ENCODE data around the gene GAB2.
"Not testable (repeated sequence)": the region's sequence is repeated elsewhere in the genome, so short reads cannot be mapped to it uniquely, and the experiment has no call there.

Gene GAB2

DNA sequence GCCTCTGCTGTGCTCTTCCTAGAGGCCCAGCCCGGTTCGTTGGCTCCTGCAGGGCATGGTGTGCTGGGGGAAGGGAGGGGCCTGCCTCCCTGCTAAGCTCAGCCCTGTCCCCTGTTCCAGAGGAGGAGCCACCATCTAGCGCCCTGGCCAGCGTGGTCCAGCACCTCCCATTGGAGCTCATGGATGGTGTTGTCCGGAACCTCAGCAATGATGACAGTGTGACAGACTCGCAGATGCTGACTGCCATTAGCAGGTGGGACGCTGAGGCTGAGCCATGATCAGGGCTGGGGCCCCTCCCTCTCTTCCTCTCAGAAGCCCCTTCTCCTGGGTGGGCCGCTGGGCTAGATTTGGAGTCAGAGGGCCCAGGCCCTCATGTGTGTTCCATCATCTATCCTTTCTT, 219.8 kb downstream of the GAB2 start:
- DNase-seq: no peak

DNA sequence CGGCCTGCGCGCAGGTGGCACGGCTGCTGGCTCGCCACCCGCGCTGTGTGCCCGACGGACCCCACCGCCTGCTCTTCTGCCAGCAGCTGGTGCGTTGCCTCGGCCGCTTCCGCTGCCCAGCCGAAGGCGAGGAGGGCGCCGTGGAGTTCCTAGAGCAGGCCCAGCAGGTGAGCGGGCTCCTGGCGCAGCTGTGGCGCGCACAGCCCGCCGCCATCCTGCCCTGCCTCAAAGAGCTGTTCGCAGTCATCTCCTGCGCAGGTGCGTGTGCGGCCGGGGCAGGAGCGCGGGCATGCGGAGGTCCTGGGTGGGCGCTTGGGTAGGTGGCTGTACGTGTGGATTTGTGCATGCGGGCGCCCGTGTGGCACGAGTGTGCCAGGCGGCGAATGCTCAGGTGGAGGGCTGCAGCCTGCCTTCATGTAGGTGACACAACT, 220.9 kb downstream of the GAB2 start:
- no peak for DNase-seq

DNA sequence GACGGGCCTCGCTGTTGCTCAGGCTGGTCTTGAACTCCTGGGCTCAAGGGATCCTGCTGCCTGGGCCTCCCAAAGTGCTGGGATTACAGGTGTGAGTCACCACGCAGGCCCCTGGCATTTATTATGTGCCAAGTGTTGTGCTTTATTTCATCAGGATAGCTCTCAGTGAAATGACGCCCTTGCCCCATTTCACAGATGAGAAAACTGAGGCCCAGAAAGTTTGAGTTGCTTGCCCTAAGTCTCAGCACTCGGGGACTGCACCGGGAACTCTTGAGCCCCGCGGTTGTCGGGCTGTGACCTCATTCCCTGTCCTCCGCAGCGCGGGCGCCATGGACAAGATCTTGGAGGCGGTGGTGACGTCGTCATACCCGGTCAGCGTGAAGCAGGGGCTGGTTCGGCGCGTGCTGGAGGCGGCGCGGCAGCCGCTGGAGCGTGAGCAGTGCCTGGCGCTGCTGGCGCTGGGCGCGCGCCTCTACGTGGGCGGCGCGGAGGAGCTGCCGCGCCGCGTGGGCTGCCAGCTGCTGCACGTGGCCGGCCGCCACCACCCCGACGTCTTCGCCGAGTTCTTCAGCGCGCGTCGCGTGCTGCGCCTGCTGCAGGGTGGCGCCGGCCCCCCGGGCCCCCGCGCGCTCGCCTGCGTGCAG, 221.6 kb downstream of the GAB2 start:
- no peak for DNase-seq

DNA sequence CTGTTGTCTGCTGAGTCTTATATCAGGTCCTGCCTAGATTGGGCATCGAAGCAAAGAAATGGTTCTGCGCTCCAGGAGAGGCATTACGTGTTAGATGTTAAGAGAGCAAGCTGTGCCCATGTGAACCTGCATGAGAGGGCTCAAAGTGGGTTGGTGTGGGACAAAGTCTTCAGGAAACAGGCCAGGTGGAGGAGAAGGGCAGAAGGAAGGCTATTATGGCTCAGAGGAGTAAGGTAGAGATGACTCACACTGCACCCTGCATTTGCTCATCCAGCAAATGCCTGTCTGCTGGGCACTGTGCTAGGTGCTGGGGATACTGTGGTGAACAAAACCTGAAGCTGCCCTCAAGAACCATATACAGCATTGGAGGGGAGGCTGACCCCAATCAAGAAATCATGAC, 223.1 kb downstream of the GAB2 start:
- no peak for DNase-seq

DNA sequence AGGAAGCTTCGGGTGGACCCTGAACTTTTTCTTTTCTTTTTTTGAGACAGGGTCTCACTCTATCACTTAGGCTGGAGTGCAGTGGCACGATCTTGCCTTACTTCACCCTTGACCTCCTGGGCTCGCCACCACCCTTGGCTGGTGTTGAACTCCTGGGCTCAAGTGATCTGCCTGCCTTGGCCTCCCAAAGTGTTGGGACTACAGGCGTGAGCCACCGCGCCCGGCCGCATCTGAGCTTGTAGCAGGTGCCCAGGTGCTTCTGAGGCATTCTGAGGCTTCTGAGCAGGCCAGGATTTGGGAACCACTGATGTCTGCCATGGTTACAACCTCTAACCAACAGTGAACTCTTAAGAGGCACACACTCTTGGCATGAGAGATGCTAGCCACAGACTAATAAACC, 223.8 kb downstream of the GAB2 start:
- no peak for DNase-seq

DNA sequence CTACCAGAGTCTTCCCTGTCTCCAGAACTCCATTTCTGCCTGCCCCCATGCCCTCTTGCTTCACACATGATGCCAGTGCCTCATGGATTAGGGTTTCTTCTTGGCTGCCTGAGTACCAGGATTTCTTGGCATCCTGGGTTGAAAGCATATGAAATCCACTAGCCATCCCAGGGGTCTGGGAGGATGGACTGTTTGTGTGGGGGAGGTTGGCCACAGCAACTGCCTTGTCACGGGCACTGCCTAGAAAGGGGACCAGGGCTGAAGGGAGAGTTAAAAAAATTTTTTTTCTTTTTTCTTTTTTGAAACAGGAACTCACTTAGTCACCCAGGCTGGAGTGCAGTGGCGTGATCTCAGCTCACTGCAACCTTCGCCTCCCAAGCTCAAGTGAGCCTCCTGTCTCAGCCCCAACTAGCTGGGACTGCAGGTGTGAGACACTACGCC, 224.7 kb downstream of the GAB2 start:
- DNase-seq: peak; percentile 19

DNA sequence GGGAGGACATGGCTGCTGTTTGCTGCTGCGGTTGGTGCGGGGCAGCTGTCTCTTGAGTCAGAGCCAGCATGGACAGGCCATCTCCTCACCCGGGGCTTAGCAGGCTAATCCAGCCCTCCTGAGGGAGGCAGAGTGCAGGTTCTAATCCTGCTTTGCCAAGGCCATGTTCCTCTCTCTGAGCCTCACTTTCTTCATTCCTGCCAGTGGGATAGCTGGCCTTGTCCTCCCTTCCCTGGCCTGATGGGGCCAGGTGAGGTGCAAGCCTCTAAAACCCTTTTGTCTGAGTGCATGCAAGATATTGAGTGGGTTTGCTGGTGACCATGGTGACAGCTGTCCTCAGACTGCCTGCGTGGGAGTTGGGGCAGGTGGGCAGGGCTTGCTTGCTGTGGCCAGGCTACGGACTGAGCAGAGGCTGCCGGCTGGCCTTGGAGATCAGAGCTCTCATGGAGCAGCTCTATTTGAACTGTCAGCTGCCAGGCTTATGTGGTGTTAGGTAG, 225.3 kb downstream of the GAB2 start:
- DNase-seq: no peak

DNA sequence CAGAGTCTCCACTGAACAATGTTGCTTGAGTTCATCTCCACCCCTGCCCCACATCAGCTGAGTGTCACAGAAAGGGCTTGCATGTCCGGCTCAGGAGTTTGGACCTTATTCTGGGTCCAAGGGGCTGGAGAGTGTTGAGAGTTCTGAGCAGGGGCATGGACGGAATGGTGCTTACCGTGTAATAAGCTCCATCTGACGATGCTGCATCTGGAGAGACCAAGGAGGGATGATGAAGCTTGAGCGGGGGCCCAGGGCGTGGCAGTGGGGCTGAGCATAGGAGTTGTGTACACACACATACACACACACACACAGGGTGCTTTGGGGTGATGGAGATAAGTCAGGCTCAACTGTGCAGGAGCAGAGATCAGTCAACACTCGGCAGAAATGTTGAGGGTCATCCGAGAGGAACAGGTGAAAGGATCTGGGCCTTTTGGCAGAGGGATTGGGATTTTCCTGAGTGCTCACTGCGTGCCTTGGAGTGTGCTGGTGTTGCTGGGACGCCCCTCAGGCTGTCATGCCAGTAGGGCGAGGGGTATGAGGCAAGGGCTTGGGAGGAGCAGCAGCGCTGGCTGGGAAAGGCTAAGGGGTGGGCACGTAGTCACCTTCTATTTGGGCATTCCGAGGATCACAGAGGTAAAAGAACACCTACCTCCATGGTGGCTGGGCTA, 226.6 kb downstream of the GAB2 start:
- no peak for DNase-seq

DNA sequence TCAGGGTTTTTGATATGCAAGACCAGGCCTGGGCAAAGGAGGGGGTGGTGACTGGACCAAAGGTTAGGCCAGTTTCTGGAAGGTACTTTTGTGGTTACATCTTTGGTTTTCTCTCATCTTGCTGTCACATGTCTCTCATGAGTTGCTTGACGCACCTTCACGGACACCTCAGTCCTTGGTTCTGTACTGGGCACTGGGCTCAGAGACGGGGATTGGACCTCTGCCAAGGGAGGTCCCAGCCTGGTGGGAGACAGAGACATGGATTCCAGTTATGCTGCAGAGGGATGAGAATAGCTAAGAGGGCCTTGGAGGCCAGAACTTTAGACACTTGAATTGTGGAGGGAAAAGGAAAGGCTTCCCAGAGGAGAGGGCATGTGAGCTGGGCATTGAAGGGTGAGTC, 227.2 kb downstream of the GAB2 start:
- no peak for DNase-seq

DNA sequence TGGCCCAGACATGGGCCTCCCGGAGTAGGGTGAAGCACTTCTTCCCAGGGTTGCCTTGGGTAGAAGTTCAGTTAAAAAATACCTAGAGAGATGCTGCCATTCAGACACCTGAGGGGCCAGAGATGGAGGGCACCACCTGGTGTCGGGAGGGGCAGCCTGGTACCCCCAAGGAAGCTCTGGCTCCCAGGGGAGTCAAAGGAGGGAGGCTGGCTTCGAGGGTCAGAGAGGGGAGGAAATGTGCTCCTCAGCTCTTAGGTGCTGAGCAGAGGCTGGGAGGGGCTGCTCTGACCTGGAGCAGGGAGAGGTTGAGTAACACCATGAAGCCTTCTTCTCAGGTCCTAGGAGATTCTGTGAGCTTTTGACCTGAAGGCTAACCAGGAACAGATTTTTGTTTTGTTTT, 227.8 kb downstream of the GAB2 start:
- no peak for DNase-seq

DNA sequence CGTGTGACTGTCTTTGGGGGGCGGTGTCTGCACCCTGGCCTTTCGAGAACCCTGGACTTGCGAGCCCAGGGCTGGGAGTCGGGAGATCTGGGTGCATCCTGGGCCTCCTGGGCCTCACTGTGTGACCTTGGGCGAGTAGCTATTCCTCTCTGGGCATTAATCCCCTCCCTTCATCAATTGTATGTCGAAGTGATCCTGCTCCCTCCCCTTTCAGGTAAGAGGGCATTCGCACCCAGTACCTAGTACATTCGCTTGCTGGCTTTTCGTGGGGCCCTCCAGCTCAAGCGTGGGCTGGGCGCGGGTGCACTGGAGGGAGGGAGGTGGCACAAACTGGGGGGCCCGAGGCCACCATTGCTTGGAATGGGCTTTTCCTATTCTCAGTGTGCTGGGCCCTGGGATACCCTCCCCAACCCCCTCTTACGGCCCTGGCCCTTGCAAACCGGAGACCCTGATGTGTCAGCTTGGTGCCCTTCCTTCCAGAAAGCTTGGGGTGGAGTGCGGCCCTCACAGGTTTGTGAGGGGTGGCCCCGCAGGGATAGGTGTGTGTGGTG, 228.4 kb downstream of the GAB2 start:
- no peak for DNase-seq

DNA sequence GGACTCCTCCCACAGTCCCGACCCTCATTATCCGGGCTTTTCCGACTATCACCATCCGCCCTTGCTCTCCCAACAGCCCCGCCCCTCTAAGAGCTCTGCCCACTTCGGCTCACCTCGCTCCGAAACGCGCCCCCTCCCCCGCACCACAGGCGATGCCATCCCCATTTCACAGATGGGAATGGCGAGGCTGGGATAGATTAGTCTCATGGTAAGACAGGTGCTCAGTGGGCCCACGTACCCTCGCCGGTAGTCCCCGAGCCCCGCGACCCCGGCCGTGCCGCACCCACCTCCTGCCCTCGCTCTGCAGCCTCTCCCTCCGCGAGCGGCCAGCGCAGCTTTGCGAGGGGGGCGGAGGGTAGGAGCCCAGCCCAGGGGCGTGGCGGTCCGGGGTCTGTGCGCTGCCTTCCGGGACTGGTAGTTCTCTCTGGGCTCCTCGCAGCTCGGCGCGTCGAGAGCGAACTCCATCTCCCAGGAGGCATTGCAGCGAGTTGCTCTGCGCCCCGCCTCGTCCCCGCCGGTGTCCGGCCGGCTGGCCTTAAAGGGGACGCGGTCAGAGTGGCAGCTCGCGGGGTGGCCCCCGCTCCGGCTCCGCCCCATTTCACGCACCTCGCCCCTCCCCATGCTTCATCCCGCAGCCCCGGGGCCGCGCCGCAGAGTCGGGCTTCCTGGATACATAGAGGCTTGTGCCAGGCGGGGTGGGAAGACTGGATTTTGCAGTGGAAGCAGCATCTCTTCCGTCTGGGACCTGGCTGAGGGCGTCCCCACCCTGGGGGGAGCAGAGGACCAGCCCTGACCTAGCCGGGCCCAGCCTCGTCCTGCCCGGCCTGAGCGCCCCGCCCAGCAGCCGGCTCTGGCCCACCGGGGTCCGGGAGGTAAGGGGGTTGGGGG, 229.1 kb downstream of the GAB2 start, which contains the start of the genes KCTD21 and USP35:
KCTD21 (minus strand) TSS at position 341 of the 888 bp plus-strand sequence. CDS start 14,072 bp downstream, outside the sequence.
USP35 (plus strand) TSS at position 634 of the 888 bp plus-strand sequence. CDS start 7,327 bp downstream, outside the sequence.
- DNase-seq: peak; percentile 89 to 90

DNA sequence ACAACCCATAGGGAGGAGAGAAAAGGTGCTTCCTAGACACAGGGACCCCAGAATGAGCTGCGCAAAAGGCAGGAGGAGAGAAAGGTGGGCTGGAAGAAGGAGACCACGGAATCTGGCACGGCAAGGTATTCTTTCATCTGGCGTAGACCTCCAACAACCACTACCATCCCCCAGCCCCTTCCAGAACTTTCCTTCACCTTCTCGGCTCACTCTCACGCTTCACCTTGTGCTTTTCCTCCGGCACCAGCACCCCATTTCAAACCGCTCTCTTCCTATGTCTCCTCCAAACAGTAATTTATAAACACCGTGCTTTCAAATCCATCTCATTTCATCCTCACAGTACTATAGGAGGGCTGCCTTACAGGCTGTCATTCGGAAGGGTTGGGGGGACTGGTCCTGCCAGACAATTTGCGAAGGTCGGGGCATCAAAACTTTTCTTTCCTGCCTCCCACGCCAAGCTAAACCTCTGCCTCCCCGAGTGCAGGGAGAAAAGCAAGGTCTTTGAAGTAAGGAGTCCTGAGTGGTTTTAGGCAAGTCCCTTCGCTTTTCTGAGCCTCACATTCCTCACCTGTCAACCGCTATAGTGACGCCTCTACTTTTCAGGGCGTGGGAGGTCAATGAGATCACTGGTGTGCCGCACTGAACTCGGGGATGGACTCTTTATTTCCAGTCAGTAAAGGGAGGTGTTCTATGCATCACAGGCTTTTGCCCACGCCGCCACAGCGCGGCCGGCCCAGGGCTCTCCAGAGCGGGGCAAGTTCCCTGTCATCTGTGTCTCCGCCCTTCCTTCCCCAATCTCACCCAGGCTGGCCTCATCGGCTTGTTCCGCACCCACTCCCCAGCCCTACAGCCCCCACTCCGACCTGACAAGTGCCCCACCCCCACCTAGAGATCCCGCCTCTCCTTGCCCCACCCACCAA, 230.0 kb downstream of the GAB2 start:
- peak; percentile 81 to 86 for DNase-seq

DNA sequence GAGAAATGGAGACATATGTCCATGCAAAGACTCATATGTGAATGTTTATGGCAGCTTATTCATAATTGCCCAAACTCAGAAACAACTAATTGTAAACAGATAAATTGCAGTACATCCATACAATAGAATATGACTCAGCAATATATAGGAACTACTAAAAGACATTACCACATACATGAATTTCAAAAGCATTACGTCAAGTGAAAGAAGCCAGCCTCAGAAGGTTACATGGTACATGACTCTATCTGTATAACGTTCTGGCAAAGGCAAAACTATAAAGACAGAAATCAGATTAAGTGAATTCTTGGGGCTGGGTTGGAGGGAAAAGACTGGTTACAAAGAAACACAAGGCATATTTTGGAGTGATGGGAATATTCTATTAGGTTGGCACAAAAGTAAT, 236.4 kb downstream of the GAB2 start:
- DNase-seq: no peak

DNA sequence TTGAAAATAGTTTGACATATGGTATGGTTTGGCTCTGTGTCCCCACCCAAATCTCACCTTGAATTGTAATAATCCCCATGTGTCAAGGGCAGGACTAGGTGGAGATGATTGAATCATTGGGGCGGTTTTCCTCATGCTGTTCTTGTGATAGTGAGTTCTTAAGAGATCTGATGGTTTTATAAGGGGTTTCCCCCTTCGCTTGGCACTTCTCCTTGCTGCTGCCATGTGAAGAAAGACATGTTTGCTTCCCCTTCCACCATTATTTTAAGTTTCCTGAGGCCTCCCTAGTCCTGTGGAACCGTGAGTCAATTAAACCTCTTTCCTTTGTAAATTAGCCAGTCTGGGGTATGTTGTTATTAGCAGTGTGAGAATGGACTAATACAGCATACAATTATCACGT, 236.9 kb downstream of the GAB2 start:
- no peak for DNase-seq

DNA sequence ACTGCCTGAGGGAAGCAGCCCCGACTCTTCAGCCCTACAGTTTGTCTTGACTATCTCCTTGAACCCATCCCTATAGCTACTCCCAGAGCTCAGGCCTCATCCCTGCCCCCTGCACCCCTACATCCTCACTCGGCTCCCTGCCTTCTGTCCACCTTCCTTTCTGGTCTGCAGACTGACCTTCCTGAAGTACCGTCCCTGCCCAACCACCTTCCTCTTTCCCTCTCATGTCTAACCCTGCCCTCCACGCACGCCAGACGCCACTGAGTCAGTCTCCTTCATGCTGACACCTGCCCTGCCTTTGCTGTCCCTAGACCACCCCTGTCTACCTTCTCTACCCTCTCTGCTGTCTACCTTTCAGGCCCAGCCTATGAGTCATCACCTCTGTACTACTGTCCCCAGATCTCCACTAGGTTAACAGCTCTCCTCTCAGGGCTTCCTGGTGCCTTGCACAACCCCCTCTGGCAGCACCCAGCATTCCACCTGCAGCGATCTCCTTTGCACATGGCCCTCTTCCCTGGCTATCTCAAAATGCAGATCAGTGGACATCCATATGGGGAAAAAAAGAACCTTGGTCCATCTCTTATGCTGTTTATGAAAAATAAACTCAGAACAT, 238.1 kb downstream of the GAB2 start:
- no peak for DNase-seq

DNA sequence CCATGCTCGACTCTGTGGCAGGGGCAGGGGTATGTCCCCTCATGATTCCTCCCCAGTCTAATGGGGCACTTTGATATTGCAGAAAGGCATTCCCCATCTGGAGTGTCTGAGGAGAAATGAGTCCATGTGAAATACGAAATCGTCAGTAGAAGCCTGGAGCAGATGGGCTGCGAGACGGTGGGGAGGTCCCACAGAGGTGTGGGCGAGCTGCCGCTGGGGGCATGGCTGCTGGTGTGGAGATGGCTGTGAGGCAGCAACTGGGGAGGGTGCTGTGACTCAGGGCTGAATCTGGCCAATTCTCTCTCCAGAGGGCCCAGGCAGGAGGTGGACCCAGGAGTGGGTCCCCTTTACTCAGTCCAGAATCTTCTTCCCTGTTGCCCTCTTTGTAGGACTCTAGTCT, 240.4 kb downstream of the GAB2 start:
- DNase-seq: no peak

DNA sequence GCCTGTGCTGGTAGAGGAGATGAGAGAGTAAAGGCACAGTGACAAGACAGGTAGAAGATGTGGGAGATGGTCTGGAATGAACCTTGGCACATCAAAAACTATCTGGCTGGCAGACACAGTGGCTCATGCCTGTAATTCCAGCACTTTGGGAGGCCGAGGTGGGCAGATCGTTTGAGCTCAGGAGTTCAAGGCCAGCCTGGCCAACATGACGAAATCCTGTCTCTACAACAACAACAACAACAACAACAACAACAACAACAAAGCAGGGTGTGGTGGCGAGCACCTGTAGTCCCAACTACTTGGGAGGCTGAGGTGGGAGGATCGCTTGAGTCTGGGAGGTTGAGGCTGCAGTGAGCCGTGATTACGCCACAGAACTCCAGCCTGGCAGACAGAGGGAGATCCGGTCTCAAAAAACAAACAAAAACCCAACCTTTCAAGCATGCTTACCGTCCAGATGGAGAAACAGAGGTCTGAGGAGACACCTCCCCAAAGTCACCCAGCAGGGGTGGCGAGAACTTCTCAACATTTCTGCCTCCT, 240.9 kb downstream of the GAB2 start:
- DNase-seq: no peak

DNA sequence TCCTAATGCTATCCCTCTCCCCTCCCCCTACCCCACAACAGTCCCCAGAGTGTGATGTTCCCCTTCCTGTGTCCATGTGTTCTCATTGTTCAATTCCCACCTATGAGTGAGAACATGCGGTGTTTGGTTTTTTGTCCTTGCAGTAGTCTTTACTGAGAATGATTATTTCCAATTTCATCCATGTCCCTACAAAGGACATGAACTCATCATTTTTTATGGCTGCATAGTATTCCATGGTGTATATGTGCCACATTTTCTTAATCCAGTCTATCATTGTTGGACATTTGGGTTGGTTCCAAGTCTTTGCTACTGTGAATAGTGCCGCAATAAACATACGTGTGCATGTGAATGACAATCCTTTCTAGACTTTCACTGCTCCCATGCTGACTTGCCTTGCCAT, 241.8 kb downstream of the GAB2 start:
- DNase-seq: not testable (repeated sequence)

DNA sequence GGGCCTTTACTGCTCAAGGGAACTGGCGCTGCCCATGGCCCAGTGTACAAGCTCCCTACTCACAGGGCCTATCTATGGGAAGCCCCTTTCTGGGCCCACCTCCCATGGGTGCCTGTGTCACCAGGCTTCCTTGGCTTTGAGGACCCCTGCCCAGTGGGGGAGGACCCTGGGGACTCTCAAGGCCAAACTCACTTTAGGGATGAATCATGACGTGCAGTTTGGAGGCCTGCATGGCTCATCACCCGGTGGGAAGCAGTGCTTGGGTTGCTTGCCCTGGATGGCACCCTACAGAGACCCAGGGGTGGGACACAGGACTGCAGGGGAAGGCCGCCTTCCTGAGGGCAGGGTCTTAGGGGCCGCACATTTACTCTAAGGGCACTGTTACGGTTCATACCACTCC, 245.7 kb downstream of the GAB2 start:
- no peak for DNase-seq

Measured in activated CD4-positive, alpha-beta T cell treated with anti-CD3 and anti-CD28 coated beads for 4 hours (primary cell).